Activated CD8-positive, alpha-beta T cell treated with anti-CD3 and anti-CD28 coated beads, Interleukin-2, amount 10 ng/mL, durations not matched to agents 7 days and 5 days (primary cell): ENCODE measurements around the gene RLN3. TPM values are rescaled to one million over a fixed set of nuclear protein-coding genes. Genes with fewer than 3 reads are reported as not detected.

ENCODE experiments used
- ATAC-seq: fragments of 150-1000 bp; cut with Tn5 transposase; one replicate; pipeline ENCODE4 v1.10.0; 2021; ENCODE audit warnings: moderate library complexity
- CTCF ChIA-PET: fragments of 350-600 bp; sonication (Branson Sonifier 250); formaldehyde crosslinking; loops from one replicate; lab custom pipeline; 2021; ENCODE audit warnings: antibody characterized with exemption; lab: Charles Lee
- POLR2A ChIA-PET: fragments of 350-600 bp; sonication (Branson Sonifier 250); formaldehyde crosslinking; loops from one replicate; lab custom pipeline; 2021; ENCODE audit warnings: antibody characterized with exemption; lab: Charles Lee
- DNase-seq: peaks from one replicate; pipeline ENCODE4 v3.0.0-alpha.2; 2020
- H3K27ac Mint-ChIP-seq: one replicate; pipeline ENCODE4 v1.8.0; 2021; ENCODE audit warnings: mild to moderate bottlenecking, mixed read lengths
- H3K27me3 Mint-ChIP-seq: one replicate; pipeline ENCODE4 v1.8.0; 2021; ENCODE audit warnings: low read depth, mixed read lengths
- H3K36me3 Mint-ChIP-seq: one replicate; pipeline ENCODE4 v1.8.0; 2021; ENCODE audit warnings: low read depth, mixed read lengths
- H3K4me1 Mint-ChIP-seq: one replicate; pipeline ENCODE4 v1.8.0; 2021; ENCODE audit warnings: low read depth, mixed read lengths
- H3K4me3 Mint-ChIP-seq: one replicate; pipeline ENCODE4 v1.8.0; 2021; ENCODE audit warnings: mild to moderate bottlenecking, mixed read lengths
- H3K9me3 Mint-ChIP-seq: one replicate; pipeline ENCODE4 v1.8.0; 2022; ENCODE audit warnings: mixed read lengths; ENCODE audit not compliant: insufficient read depth
- total RNA-seq, 2 experiments: library from RNA; stranded (reverse); gene quantifications; one replicate each; pipeline ENCODE4 v1.2.3, GENCODE V29; 2021

The RLN3 gene
- total RNA-seq: not detected

GRCh38 chr19:14027856-14028450 lies at the start of gene RLN3:
Gene RLN3 (plus strand): TSS chr19:14028148. CDS start chr19:14028205, 57 bp downstream.
- no peak within 1 kb of the TSS for H3K27ac Mint-ChIP-seq
- no peak for DNase-seq
- no peaks in the 10 kb centered on the region for H3K9me3 Mint-ChIP-seq
- POLR2A ChIA-PET: interaction anchor here (1.0 to 1.4 kb wide), 2 partner anchors 9 to 40 kb away, joined by 3 to 4 read pairs; no protein-coding TSS in a partner anchor
- H3K4me1 Mint-ChIP-seq: peaks cover 22% of the 10 kb centered on the region
- ATAC-seq: no peak
- H3K4me3 Mint-ChIP-seq: no peak within 1 kb of the TSS
- CTCF ChIA-PET: interaction anchor here (0.9 kb wide), 1 partner anchor 31 kb away, joined by 3 read pairs; no protein-coding TSS in a partner anchor
- H3K27me3 Mint-ChIP-seq: peaks cover 4% of the 10 kb centered on the region
- peaks cover 6% of the 10 kb centered on the region for H3K36me3 Mint-ChIP-seq

GRCh38 chr19:13978351-13979243 lies 49.4 kb upstream of the RLN3 start:
- peak overlapping the region; percentile 55 for H3K27ac Mint-ChIP-seq
- H3K4me3 Mint-ChIP-seq: peak overlapping the region; percentile 8
- H3K4me1 Mint-ChIP-seq: peaks cover 57% of the 10 kb centered on the region
- CTCF ChIA-PET: interaction anchor here (0.8 to 1.1 kb wide), 3 partner anchors 53 to 116 kb away, joined by 3 read pairs; partner anchors contain the start of gene IL27RA
- POLR2A ChIA-PET: interaction anchor here (0.6 to 1.6 kb wide), 8 partner anchors 8 to 93 kb away, joined by 3 to 6 read pairs (median 3); partner anchors contain the start of genes IL27RA and RFX1
- no peaks in the 10 kb centered on the region for H3K9me3 Mint-ChIP-seq
- DNase-seq: no peak
- H3K27me3 Mint-ChIP-seq: no peaks in the 10 kb centered on the region
- peaks cover 30% of the 10 kb centered on the region for H3K36me3 Mint-ChIP-seq
- no peak for ATAC-seq

GRCh38 chr19:13979244-13979615 lies 48.7 kb upstream of the RLN3 start:
- Mint-ChIP-seq H3K27me3 (no peaks in the 10 kb centered on the region), H3K4me3 (peak overlapping the region; percentile 8), H3K27ac (peak overlapping the region; percentile 43), H3K4me1 (peaks cover 57% of the 10 kb centered on the region), H3K9me3 (no peaks in the 10 kb centered on the region), H3K36me3 (peaks cover 26% of the 10 kb centered on the region)
- POLR2A ChIA-PET: interaction anchor here (0.6 to 1.3 kb wide), 4 partner anchors 9 to 52 kb away, joined by 3 to 6 read pairs (median 3); partner anchors contain the start of genes IL27RA and RFX1
- ATAC-seq: no peak
- no peak for DNase-seq
- CTCF ChIA-PET: interaction anchor here (0.8 to 1.1 kb wide), 2 partner anchors 69 to 117 kb away, joined by 3 read pairs; no protein-coding TSS in a partner anchor

- Mint-ChIP-seq H3K9me3 (no peaks in the 10 kb centered on the region), H3K4me3 (no peak overlapping the region), H3K36me3 (peaks cover 22% of the 10 kb centered on the region), H3K27me3 (no peaks in the 10 kb centered on the region), H3K4me1 (peaks cover 58% of the 10 kb centered on the region), H3K27ac (peak overlapping the region; percentile 43)
- ChIA-PET POLR2A (interaction anchor here (0.6 to 1.3 kb wide), 4 partner anchors 8 to 52 kb away, joined by 3 to 6 read pairs (median 3); partner anchors contain the start of genes IL27RA and RFX1), CTCF (no interaction called here)
- ATAC-seq: no peak
- DNase-seq: no peak
Measured at GRCh38 chr19:13979686-13980085, 48.3 kb upstream of the RLN3 start.

- H3K27me3 Mint-ChIP-seq: no peaks in the 10 kb centered on the region
- no peak overlapping the region for H3K4me3 Mint-ChIP-seq
- CTCF ChIA-PET: interaction anchor here (1.2 to 1.3 kb wide), 2 partner anchors 51 to 79 kb away, joined by 4 to 5 read pairs; partner anchors contain the start of gene IL27RA
Measured at GRCh38 chr19:13980340-13980739, 47.6 kb upstream of the RLN3 start.

GRCh38 chr19:13981021-13981420 lies 46.9 kb upstream of the RLN3 start:
- DNase-seq (no peak), ATAC-seq (no peak)
- Mint-ChIP-seq H3K36me3 (peaks cover 20% of the 10 kb centered on the region), H3K9me3 (no peaks in the 10 kb centered on the region), H3K4me1 (peaks cover 72% of the 10 kb centered on the region), H3K27ac (peak overlapping the region; percentile 82), H3K4me3 (peak overlapping the region; percentile 38), H3K27me3 (no peaks in the 10 kb centered on the region)
- CTCF ChIA-PET: interaction anchor here (0.6 to 1.6 kb wide), 7 partner anchors 13 to 119 kb away, joined by 3 to 8 read pairs (median 4); partner anchors contain the start of gene IL27RA
- POLR2A ChIA-PET: interaction anchor here (0.7 to 3.6 kb wide), 4 partner anchors 9 to 28 kb away, joined by 3 to 21 read pairs (median 8); partner anchors contain the start of genes DCAF15 and RFX1

More at GRCh38 chr19:13980340-13980739, 47.6 kb upstream of the RLN3 start:
- peaks cover 65% of the 10 kb centered on the region for H3K4me1 Mint-ChIP-seq
- no peaks in the 10 kb centered on the region for H3K9me3 Mint-ChIP-seq
- H3K27ac Mint-ChIP-seq: no peak overlapping the region
- POLR2A ChIA-PET: interaction anchor here (1.7 to 3.6 kb wide), 2 partner anchors 23 to 26 kb away, joined by 7 to 21 read pairs; partner anchors contain the start of gene RFX1
- DNase-seq: no peak
- H3K36me3 Mint-ChIP-seq: peaks cover 21% of the 10 kb centered on the region
- no peak for ATAC-seq

GRCh38 chr19:13981467-13981866 lies 46.5 kb upstream of the RLN3 start:
- POLR2A ChIA-PET: interaction anchor here (0.7 to 3.6 kb wide), 4 partner anchors 8 to 29 kb away, joined by 3 to 21 read pairs (median 8); partner anchors contain the start of genes DCAF15 and RFX1
- DNase-seq (peak; percentile 50), ATAC-seq (no peak)
- H3K4me3 Mint-ChIP-seq: peak overlapping the region; percentile 38
- H3K27ac Mint-ChIP-seq: peak overlapping the region; percentile 82
- no peaks in the 10 kb centered on the region for H3K27me3 Mint-ChIP-seq
- peaks cover 18% of the 10 kb centered on the region for H3K36me3 Mint-ChIP-seq
- H3K4me1 Mint-ChIP-seq: peaks cover 73% of the 10 kb centered on the region
- no peaks in the 10 kb centered on the region for H3K9me3 Mint-ChIP-seq
- CTCF ChIA-PET: interaction anchor here (0.6 to 1.6 kb wide), 7 partner anchors 12 to 119 kb away, joined by 3 to 8 read pairs (median 4); partner anchors contain the start of gene IL27RA

GRCh38 chr19:13981988-13982501 lies 45.9 kb upstream of the RLN3 start:
- no peak for DNase-seq
- Mint-ChIP-seq H3K27me3 (no peaks in the 10 kb centered on the region), H3K4me1 (peaks cover 78% of the 10 kb centered on the region), H3K4me3 (no peak overlapping the region), H3K9me3 (no peaks in the 10 kb centered on the region), H3K27ac (peak overlapping the region; percentile 82), H3K36me3 (peaks cover 18% of the 10 kb centered on the region)
- ChIA-PET POLR2A (interaction anchor here (0.5 to 3.6 kb wide), 4 partner anchors 8 to 29 kb away, joined by 5 to 21 read pairs (median 8); partner anchors contain the start of genes DCAF15 and RFX1), CTCF (interaction anchor here (1.2 to 1.6 kb wide), 4 partner anchors 12 to 90 kb away, joined by 4 to 6 read pairs (median 4); no protein-coding TSS in a partner anchor)
- no peak for ATAC-seq

- CTCF ChIA-PET: interaction anchor here (1.6 kb wide), 1 partner anchor 89 kb away, joined by 4 read pairs; no protein-coding TSS in a partner anchor
- Mint-ChIP-seq H3K27me3 (no peaks in the 10 kb centered on the region), H3K36me3 (peaks cover 18% of the 10 kb centered on the region), H3K4me1 (peaks cover 85% of the 10 kb centered on the region), H3K27ac (peak overlapping the region; percentile 82), H3K4me3 (no peak overlapping the region), H3K9me3 (no peaks in the 10 kb centered on the region)
- POLR2A ChIA-PET: interaction anchor here (1.0 to 3.6 kb wide), 4 partner anchors 21 to 30 kb away, joined by 3 to 21 read pairs (median 6); partner anchors contain the start of genes DCAF15 and RFX1
- DNase-seq: no peak
- ATAC-seq: no peak
Measured at GRCh38 chr19:13982773-13983172, 45.2 kb upstream of the RLN3 start.

- peaks cover 21% of the 10 kb centered on the region for H3K36me3 Mint-ChIP-seq
- H3K4me1 Mint-ChIP-seq: peaks cover 86% of the 10 kb centered on the region
- DNase-seq (peak; percentile 49), ATAC-seq (no peak)
- CTCF ChIA-PET: no interaction called here
- no peak overlapping the region for H3K4me3 Mint-ChIP-seq
- H3K9me3 Mint-ChIP-seq: no peaks in the 10 kb centered on the region
- H3K27me3 Mint-ChIP-seq: no peaks in the 10 kb centered on the region
- peak overlapping the region; percentile 82 for H3K27ac Mint-ChIP-seq
- POLR2A ChIA-PET: interaction anchor here (1.0 to 3.6 kb wide), 3 partner anchors 20 to 28 kb away, joined by 3 to 21 read pairs (median 5); partner anchors contain the start of gene RFX1
Measured at GRCh38 chr19:13983213-13983889, 44.6 kb upstream of the RLN3 start.
